Measurements from ENCODE around the gene ENPP1.
"Not testable (repeated sequence)": the region's sequence is repeated elsewhere in the genome, so short reads cannot be mapped to it uniquely, and the experiment has no call there.

The ENPP1 gene

GRCh38 chr6:131832363-131832762 lies 24.5 kb downstream of the ENPP1 start:
- no peak for DNase-seq

GRCh38 chr6:131838051-131838450 lies 30.2 kb downstream of the ENPP1 start:
- no peak for DNase-seq

GRCh38 chr6:131839388-131839787 lies 31.6 kb downstream of the ENPP1 start:
- DNase-seq: no peak

- no peak for DNase-seq
Observed at GRCh38 chr6:131840441-131840840, 32.6 kb downstream of the ENPP1 start.

GRCh38 chr6:131840936-131841583 lies 33.2 kb downstream of the ENPP1 start:
- DNase-seq: no peak

GRCh38 chr6:131843768-131844167 lies 35.9 kb downstream of the ENPP1 start:
- no peak for DNase-seq

GRCh38 chr6:131844243-131844841 lies 36.5 kb downstream of the ENPP1 start:
- DNase-seq: no peak

GRCh38 chr6:131846023-131846663 lies 38.3 kb downstream of the ENPP1 start:
- no peak for DNase-seq

GRCh38 chr6:131846905-131847304 lies 39.1 kb downstream of the ENPP1 start:
- DNase-seq: no peak

- DNase-seq: no peak
Observed at GRCh38 chr6:131849799-131850198, 42.0 kb downstream of the ENPP1 start.

- DNase-seq: no peak
Observed at GRCh38 chr6:131851049-131851769, 43.4 kb downstream of the ENPP1 start.

GRCh38 chr6:131852200-131852599 lies 44.4 kb downstream of the ENPP1 start:
- no peak for DNase-seq

GRCh38 chr6:131854803-131855202 lies 47.0 kb downstream of the ENPP1 start:
- no peak for DNase-seq

- DNase-seq: no peak
Observed at GRCh38 chr6:131858765-131859415, 51.1 kb downstream of the ENPP1 start.

GRCh38 chr6:131859658-131860057 lies 51.8 kb downstream of the ENPP1 start:
- not testable (repeated sequence) for DNase-seq

- DNase-seq: no peak
Observed at GRCh38 chr6:131861381-131861780, 53.6 kb downstream of the ENPP1 start.

GRCh38 chr6:131862476-131862875 lies 54.7 kb downstream of the ENPP1 start:
- DNase-seq: no peak

- no peak for DNase-seq
Observed at GRCh38 chr6:131867744-131868143, 59.9 kb downstream of the ENPP1 start.

- DNase-seq: no peak
Observed at GRCh38 chr6:131868836-131869235, 61.0 kb downstream of the ENPP1 start.

GRCh38 chr6:131875647-131876046 lies 67.8 kb downstream of the ENPP1 start:
- no peak for DNase-seq

- no peak for DNase-seq
Observed at GRCh38 chr6:131876545-131876944, 68.7 kb downstream of the ENPP1 start.

GRCh38 chr6:131877999-131878789 lies 70.4 kb downstream of the ENPP1 start:
- DNase-seq: no peak
